Subcutaneous adipose tissue (tissue), 4 donors: ENCODE measurements around the gene GRID1. TPM values are rescaled to one million over a fixed set of nuclear protein-coding genes. Genes with fewer than 3 reads are reported as not detected.

Source experiments
- total RNA-seq, 4 donors: library from RNA; depleted of rRNA; stranded (reverse); fragments of >200 nt; gene quantifications; one replicate each; pipeline ENCODE4 v1.1.0, GENCODE V29; 2016
- TF ChIP-seq, protein P1 (sequence below): fragments of 450-650 bp; IDR thresholded peaks from one replicate; pipeline ENCODE4 v1.5.1; 2016; ENCODE audit warnings: low read depth, mild to moderate bottlenecking, control low read depth, antibody characterized with exemption, moderate library complexity

The GRID1 gene
- total RNA-seq, 4 donors from 2014 or later, result 0.49 to 2.0 (median 1.1) TPM

DNA sequence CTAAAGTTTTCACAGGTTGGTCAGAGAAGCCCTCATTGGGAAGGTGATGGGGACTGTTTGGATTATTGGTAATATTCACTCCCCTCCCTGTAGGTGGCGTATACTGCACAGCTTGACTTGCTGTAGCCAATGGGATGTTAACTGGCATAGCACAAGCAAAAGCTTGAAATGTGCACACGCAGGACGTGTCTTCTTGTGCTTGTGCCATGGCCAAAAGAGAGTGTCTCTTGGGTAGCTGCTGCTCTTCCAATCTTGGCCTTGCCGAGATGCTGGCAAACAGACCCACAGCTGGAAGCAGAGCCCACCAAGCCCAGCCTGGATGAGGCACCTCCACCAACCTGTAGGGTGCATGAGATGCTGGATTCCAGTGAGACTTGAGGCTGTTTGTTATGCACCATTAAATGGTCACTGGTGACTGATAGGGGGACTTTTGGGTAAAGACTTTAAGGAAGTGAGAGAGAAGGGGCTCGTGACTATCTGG, 266.0 kb downstream of the GRID1 start:
- TF ChIP-seq, protein P1, sequence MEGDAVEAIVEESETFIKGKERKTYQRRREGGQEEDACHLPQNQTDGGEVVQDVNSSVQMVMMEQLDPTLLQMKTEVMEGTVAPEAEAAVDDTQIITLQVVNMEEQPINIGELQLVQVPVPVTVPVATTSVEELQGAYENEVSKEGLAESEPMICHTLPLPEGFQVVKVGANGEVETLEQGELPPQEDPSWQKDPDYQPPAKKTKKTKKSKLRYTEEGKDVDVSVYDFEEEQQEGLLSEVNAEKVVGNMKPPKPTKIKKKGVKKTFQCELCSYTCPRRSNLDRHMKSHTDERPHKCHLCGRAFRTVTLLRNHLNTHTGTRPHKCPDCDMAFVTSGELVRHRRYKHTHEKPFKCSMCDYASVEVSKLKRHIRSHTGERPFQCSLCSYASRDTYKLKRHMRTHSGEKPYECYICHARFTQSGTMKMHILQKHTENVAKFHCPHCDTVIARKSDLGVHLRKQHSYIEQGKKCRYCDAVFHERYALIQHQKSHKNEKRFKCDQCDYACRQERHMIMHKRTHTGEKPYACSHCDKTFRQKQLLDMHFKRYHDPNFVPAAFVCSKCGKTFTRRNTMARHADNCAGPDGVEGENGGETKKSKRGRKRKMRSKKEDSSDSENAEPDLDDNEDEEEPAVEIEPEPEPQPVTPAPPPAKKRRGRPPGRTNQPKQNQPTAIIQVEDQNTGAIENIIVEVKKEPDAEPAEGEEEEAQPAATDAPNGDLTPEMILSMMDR, result no peak

DNA sequence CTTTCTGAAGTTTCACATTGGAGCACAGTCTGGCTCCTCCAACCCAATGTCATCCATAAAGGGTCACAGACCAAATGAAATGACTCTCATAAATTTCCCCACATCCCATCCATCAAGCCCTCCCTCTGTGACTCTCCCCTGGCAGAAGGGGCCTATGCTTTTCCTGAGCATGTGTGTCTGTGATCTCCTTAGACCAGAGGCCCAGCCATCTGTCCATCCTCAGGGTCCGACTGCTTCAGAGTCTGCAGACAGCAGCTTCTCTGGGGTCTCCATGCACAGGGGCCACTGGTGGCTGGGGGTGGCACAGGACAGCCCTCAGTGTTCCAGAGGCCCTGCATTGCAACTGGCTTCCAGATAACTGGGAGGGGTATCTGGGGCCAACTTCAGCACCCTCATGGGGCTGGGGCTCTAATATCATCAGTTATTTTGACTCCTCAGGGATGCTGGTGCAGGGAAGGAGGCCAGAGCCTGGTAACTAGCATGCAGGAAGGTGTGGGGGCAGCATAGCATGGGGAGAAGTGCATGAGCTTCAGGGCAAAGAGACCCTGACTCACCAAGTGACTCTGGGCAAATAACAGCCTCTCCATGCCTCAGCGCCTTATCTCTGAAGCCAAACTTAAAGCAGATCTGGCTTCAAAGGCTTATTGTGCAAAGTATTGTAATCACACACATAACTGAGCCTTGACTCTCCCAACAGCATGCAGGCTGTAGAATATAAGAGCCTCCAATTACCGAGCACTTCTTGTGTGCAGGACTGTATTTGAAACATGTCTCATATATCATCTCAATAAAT, 266.9 kb downstream of the GRID1 start:
- TF ChIP-seq, protein P1, result no peak

DNA sequence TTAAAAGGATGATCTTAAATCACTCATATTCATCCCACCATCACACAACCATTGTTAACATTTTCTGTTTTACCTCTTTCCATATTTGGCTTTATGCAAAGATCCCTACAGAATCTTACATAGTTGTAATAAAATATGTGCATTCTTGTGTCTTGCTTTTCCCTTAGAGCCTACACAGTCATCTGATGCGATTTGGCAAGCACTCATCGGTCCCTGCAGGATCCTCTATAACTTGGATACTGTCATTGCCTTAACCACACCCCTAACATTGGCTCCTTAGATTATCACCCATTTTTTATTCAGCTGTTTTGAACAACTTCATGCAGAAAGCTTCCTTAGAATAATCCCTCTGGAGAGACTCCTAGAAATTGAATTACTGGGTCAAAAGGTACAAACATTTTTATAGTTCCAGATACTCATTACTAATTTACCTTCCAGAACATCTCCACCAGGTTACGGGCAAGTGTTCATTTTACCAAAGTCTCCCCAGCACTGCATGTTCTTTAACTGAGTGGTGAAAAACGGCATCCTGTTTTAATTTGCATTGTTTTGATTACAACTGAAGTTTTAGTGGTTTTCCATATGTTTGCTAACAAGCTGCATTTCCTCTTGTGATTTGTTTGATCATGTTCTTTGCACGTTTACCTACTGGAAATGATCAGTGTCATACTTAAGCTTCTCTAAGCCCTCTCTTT, 268.3 kb downstream of the GRID1 start:
- TF ChIP-seq, protein P1, result no peak

DNA sequence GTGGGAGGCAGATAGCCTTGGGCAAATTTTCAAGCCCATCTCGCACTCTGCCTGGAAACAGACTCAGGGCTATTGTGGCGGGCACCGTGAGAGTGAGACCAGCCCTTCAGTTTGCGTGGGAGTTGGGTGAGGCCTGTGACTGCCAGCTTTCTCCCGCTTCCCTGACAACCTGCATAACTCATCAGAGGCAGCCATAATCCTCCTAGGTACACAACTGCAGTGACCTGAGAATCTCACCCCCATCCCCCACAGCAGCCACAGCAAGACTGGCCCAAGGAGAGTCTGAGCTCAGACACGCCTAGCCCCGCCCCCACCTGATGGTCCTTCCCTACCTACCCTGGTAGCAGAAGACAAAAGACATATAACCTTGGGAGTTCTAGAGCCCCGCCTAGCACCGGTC, 275.4 kb downstream of the GRID1 start:
- TF ChIP-seq, protein P1, result no peak

DNA sequence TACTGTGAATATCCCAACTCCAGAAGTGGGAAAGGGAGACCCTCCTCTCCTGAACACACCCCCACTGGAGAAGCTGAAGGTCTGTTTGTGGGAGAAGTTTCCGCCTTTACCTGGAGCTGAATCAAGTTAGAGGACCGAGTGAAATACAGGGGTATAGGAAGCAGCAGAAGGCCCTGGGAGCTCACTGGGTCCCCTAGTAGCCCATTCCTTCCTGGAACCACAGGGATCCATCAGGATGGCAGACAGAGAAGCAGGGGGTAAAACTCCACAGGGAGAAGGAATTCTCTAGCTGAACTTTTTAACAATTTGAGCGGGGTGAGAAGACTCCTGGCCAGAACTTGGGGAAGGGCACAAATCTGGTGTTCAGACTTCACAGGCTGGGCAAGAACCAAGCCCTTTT, 275.8 kb downstream of the GRID1 start:
- TF ChIP-seq, protein P1, result no peak

DNA sequence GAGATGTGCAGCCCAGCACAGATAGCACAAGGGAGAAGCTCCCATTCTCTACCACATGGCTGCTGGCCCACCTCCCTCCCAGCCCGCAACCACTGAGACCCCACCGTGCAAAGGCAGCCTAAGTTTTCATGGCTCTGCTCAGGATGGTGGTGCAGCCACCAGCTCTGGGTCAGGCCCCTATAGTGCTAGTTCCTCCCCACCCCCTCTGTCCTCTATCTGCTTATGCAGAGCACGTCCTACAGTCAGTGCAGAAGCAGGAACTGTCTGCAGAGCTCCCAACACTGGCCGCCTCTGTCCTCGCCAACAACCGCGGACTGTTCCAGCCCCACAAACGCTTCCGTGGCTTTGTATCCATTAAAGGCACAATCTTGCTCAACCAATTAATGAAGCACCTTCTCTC, 278.9 kb downstream of the GRID1 start:
- TF ChIP-seq, protein P1, result no peak

DNA sequence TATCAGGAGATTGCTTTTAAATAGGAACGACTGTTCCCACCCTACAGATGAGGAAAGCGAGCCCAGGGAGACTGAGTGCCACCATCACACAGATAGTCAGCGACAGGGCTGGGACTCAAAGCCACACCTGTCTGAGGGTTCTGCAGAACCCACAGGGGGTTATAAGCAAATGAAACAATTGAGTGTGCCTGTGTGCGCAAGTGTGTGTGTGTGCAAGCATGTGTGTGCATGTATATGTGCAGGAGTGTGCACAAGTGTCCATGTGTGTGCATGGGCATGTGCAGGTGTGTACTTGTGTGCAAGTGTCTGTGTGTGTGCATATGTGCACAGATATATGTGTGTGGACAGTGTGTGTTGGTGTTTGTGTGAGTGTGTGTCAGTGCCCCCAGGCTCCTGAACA, 280.2 kb downstream of the GRID1 start:
- TF ChIP-seq, protein P1, result no peak
